ENCODE measurements around the gene PFAS.

PFAS gene

GRCh38 chr17:8223356-8224126 lies 25.5 kb upstream of the PFAS start:
- peak overlapping the region; percentile 89 for H3K4me3 ChIP-seq (ENCODE audit: low read length)
- TF ChIP-seq CTCF (conservative IDR thresholded peaks at IDR 0.05; ENCODE audit: low read length) = peak; percentile 36
- DNase-seq (ENCODE audit: low read depth) = peak; percentile 49

DNA sequence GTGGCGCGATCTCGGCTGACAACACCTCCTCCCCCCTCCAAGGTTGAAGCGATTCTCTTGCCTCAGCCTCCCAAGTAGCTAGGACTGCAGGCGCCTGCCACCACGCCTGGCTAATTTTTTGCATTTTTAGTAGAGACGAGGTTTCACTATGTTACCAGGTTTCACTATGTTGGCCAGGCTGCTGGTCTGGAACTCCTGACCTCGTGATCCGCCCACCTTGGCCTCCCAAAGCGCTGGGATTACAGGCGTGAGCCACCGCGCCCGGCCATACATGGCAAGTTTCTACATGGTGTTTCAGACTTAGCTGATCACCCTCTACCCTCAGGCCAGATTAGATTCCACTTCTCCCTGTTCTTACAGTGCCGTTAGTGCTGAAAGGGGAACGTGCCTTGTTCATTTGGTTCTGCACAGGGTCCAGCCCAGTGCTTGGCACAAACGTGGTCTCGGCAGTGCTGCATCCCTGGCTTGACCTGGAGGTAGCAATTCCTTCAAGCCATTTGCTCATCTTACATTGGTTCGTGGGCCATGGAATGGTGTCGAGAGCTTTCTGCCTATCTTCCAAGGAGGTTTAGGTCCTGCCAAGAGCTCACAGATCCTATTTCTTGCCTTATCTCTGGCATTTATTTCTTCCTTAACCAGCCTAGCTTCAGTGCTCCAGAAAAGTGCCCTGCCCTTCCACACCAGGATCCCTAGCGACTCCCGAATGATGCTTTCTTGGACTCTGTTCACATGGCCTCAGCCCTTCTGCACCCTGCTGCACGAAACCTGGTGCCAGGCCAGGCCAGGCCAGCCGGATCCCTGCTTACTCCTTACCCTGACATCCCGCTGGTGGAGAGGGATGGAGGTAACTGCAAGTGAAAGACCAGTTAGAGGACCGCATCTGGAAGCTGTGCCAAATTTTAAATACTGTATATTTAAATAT lies 23.9 kb upstream of the PFAS start:
- no peak for DNase-seq (ENCODE audit: low read depth)
- H3K4me3 ChIP-seq (ENCODE audit: low read length) = no peak overlapping the region
- TF ChIP-seq CTCF (conservative IDR thresholded peaks at IDR 0.05; ENCODE audit: low read length) = no peak

DNA sequence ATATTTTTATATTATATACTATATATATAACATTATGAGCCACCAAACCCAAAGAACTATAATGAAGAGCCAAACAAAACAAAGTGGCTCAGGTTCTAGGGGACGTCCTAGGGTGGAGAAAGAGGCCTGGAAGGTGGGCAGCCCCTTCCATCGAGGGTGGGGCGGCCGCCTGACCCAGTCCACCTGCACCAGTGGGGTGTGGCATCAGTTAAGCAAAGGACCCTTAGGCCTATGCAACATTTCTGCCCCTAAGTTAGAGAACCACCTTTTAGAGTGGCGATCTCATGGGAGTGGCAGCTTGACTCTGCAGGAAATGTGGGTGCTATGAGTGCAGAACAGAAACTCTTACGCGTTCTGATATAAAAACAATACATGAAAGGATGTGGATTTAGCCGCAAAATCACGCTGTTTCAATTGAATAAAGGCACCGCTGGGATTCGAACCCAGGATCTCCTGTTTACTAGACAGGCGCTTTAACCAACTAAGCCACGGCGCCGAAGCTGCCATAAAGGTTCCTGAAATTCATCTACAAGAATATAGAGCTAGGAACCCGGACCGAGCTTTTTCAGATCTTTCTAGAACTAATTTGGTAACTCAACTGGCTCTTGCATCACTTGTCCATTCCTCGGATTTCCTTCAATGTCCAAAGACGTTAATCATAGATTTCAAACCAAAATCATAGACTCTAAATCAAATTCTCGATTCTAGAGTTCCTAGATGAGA lies 23.1 kb upstream of the PFAS start:
- H3K4me3 ChIP-seq (ENCODE audit: low read length) = peak overlapping the region; percentile 56

DNA sequence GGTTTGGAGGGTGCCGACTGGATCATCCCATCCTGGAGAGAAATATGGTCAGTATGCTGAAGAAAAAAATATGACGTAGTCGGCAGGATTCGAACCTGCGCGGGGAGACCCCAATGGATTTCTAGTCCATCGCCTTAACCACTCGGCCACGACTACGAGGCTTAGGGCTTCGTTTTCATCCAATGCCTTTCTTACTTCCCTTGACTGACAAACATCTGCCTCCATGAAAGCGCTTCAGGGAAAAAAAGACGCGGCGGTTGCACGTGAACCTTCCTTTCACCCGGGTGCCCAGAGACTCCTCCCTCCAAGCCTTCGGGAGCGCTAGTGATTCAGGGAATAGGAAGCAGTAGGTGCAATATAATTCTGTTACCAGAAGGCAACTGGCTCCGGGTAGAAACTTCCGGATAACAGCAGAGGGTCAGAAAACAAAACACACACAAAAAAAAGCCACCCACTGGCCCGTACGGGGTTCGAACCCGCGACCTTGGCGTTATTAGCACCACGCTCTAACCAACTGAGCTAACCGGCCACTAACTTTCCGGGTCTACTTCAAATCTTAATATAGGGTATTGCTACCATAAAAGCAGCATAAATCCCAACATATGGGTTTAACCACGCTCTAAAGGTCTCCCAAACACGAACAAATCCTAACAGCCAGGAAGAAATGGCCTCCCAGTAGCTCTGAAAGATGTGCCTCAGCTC lies 22.4 kb upstream of the PFAS start:
- peak overlapping the region; percentile 56 for H3K4me3 ChIP-seq (ENCODE audit: low read length)
- TF ChIP-seq CTCF (conservative IDR thresholded peaks at IDR 0.05; ENCODE audit: low read length) = no peak
- DNase-seq (ENCODE audit: low read depth) = peak; percentile 91

More for the DNA sequence above, 23.1 kb upstream of the PFAS start:
- peak; percentile 82 for DNase-seq (ENCODE audit: low read depth)
- no peak for TF ChIP-seq CTCF (conservative IDR thresholded peaks at IDR 0.05; ENCODE audit: low read length)

GRCh38 chr17:8227238-8227581 lies 21.9 kb upstream of the PFAS start:
- DNase-seq (ENCODE audit: low read depth) = no peak
- TF ChIP-seq CTCF (conservative IDR thresholded peaks at IDR 0.05; ENCODE audit: low read length) = no peak
- peak overlapping the region; percentile 56 for H3K4me3 ChIP-seq (ENCODE audit: low read length)

- no peak for DNase-seq (ENCODE audit: low read depth)
- no peak for TF ChIP-seq CTCF (conservative IDR thresholded peaks at IDR 0.05; ENCODE audit: low read length)
- H3K4me3 ChIP-seq (ENCODE audit: low read length) = no peak overlapping the region
These were observed 17.4 kb upstream of the PFAS start for GRCh38 chr17:8231701-8232100.
